Epithelial cell of proximal tubule (primary cell): Measurements from ENCODE around the gene PTGES. TPM values are rescaled to one million over a fixed set of nuclear protein-coding genes. Genes with fewer than 3 reads are reported as not detected.

ENCODE experiments used
- DNase-seq: peaks from one replicate; pipeline ENCODE4 v3.0.0-alpha.2; 2011; ENCODE audit warnings: low read depth
- H3K4me3 ChIP-seq: 2 replicates; pipeline ENCODE4 v1.5.1; 2011; ENCODE audit warnings: low read depth, mild to moderate bottlenecking, low read length
- CTCF ChIP-seq: conservative IDR thresholded peaks from 2 replicates; pipeline ENCODE4 v1.5.1; 2012; ENCODE audit warnings: low read depth, mild to moderate bottlenecking, low read length
- total RNA-seq: library from RNA; depleted of rRNA; stranded (reverse); fragments of >200 nt; gene quantifications from 2 replicates; pipeline ENCODE4 v1.2.3, GENCODE V29; 2015

PTGES gene
- total RNA-seq, 1 donor from 2014 or later: 33.6 TPM

GRCh38 chr9:129783516-129784361 is 30.9 kb upstream of the PTGES start:
- TF ChIP-seq CTCF: peak; percentile 97
- no peak overlapping the region for H3K4me3 ChIP-seq
- no peak for DNase-seq

- no peak overlapping the region for H3K4me3 ChIP-seq
- no peak for DNase-seq
- no peak for TF ChIP-seq CTCF
Measured at GRCh38 chr9:129781981-129782380, 29.1 kb upstream of the PTGES start.

GRCh38 chr9:129781131-129781530 is 28.3 kb upstream of the PTGES start:
- H3K4me3 ChIP-seq: no peak overlapping the region
- TF ChIP-seq CTCF: no peak
- DNase-seq: no peak

- DNase-seq: no peak
- H3K4me3 ChIP-seq: no peak overlapping the region
- TF ChIP-seq CTCF: no peak
Measured at GRCh38 chr9:129779560-129780190, 26.8 kb upstream of the PTGES start.

GRCh38 chr9:129778469-129778868 is 25.6 kb upstream of the PTGES start:
- H3K4me3 ChIP-seq: no peak overlapping the region
- DNase-seq: no peak
- no peak for TF ChIP-seq CTCF

GRCh38 chr9:129777769-129778130 is 24.9 kb upstream of the PTGES start:
- no peak for TF ChIP-seq CTCF
- DNase-seq: no peak
- no peak overlapping the region for H3K4me3 ChIP-seq
